ENCODE results near the gene IREB2.

DNA sequence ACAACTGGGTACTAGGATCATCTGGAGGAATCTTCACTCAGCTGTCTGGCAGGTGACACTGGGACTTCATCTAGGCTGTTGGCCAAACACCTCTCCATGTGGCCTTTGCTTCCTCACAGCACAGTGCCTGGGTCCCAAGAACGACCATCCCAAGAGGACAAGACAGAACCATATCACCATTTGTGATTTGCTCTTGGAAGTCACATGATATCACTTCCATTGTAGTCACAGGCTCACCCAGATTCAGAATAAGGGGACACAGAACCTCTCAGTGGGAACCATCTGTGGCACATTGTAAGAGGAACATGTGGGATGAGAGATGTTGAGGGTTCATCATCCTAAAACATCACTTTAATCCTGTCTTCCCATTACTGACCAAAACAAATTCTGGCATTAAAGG, 100.3 kb downstream of the IREB2 start:
- TF ChIP-seq EZH2phosphoT487 (IDR thresholded peaks at IDR 0.05; ENCODE audit: insufficient read depth, low read depth): no peak
- TF ChIP-seq EZH2 (IDR thresholded peaks at IDR 0.05; ENCODE audit: insufficient read depth, poor library complexity, severe bottlenecking): no peak
